Skeletal muscle tissue (tissue), 4 donors: Measurements from ENCODE around the gene RNF112. TPM values are rescaled to one million over a fixed set of nuclear protein-coding genes. Genes with fewer than 3 reads are reported as not detected.

Experiments
- H3K27ac ChIP-seq: one replicate; pipeline ENCODE4 v1.7.0; 2013; ENCODE audit warnings: mild to moderate bottlenecking, low read depth, low read length, inconsistent platforms
- H3K27me3 ChIP-seq, 3 donors: one replicate each; pipeline ENCODE4 v1.7.0; 2013; ENCODE audit warnings: low read length in 3 of 3; ENCODE audit not compliant: control insufficient read depth in 3 of 3, insufficient read depth in 3 of 3
- H3K36me3 ChIP-seq, 3 donors: one replicate each; pipeline ENCODE4 v1.7.0; 2013; ENCODE audit warnings: low read length in 3 of 3; ENCODE audit not compliant: control insufficient read depth in 3 of 3, insufficient read depth in 3 of 3
- H3K4me1 ChIP-seq, 3 donors: one replicate each; pipeline ENCODE4 v1.7.0; 2013; ENCODE audit warnings: low read length in 3 of 3, mild to moderate bottlenecking in 3 of 3; ENCODE audit not compliant: control insufficient read depth in 3 of 3, insufficient read depth in 3 of 3
- H3K4me3 ChIP-seq, 3 donors: one replicate each; pipeline ENCODE4 v1.7.0; 2013; ENCODE audit warnings: low read length in 3 of 3
- H3K9ac ChIP-seq, 3 donors: one replicate each; pipeline ENCODE4 v1.7.0; 2013; ENCODE audit warnings: low read length in 3 of 3, mild to moderate bottlenecking in 3 of 3, moderate library complexity in 2 of 3, low read depth in 1 of 3
- H3K9me3 ChIP-seq, 3 donors: one replicate each; pipeline ENCODE4 v1.7.0; 2013; ENCODE audit warnings: low read length in 3 of 3; ENCODE audit not compliant: control insufficient read depth in 3 of 3
- total RNA-seq: library from RNA; depleted of rRNA; stranded (reverse); fragments of >200 nt; gene quantifications from one replicate; pipeline ENCODE4 v1.2.3, GENCODE V29; 2014
- donor health status: Osteomylitis.

The RNF112 gene
- total RNA-seq, 1 donor from 2014 or later = 2.1 TPM

DNA sequence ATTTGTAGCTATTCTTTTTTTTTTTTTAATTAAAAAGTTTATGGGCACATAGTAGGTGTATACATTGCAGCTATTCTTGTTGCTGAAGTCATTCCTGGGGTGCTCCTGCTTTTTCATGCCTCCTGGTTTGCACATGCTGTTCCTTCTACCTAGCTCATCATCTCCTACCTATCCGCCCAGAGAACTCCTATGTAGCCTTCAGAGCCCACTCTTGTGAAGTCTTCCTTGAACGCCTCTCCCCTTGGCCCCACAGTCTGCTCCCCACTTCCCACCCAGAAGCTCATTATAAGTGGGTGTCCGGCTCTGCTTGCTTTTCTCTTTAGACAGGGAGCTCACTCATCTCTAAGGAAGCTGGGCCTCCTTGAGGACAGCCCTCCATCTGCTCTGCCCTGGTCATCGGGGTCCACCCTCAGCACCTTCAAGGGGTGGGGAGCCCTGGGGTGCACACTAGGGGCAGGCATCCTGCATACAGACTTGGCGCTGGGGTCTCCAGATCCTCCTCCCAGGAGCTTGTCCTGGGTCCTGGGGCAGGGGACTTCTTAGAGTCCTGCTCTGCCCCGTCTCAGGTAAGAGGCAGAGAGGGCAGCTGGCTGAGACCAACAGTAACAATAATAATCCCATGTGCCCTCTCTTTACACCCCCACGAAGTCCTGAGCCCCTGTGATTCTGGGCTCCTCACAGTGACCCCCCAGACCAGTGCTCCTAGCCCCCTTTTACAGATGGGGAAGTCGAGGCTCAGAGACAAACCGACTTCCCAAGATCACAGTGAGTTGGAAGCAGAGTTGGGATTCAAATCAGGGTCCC lies 45.0 kb upstream of the RNF112 start:
- H3K4me3 ChIP-seq = no peak overlapping the region
- H3K27ac ChIP-seq = no peak overlapping the region
- no peaks in the 10 kb centered on the region for H3K9me3 ChIP-seq
- H3K36me3 ChIP-seq = peaks cover 0 to 2% (median 0%) of the 10 kb centered on the region in 3 donors
- H3K4me1 ChIP-seq = peaks cover 22 to 24% (median 23%) of the 10 kb centered on the region in 3 donors
- H3K27me3 ChIP-seq = no peaks in the 10 kb centered on the region
- H3K9ac ChIP-seq = no peak overlapping the region

DNA sequence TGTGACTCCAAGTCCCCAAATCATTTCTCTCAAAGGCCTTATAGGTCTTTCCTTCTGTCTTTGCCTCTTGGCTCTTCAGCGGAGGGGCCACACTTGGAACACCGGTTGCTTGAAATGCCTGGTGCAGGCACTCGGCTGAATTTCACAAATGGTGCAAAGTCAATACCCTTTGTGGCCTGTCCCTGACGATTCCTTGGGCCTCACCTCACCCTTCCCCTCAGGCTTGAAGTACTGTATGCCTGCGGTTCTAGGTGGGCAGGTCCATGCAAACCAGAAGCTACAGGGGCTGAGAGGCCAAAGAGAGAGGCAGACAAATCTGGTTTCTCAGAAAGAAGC lies 44.4 kb upstream of the RNF112 start:
- Histone ChIP-seq H3K27ac (no peak overlapping the region), H3K36me3 (peaks cover 0 to 2% (median 0%) of the 10 kb centered on the region in 3 donors), H3K27me3 (no peaks in the 10 kb centered on the region), H3K4me1 (peaks cover 20 to 24% (median 24%) of the 10 kb centered on the region in 3 donors), H3K9ac (no peak overlapping the region), H3K9me3 (no peaks in the 10 kb centered on the region), H3K4me3 (no peak overlapping the region)

DNA sequence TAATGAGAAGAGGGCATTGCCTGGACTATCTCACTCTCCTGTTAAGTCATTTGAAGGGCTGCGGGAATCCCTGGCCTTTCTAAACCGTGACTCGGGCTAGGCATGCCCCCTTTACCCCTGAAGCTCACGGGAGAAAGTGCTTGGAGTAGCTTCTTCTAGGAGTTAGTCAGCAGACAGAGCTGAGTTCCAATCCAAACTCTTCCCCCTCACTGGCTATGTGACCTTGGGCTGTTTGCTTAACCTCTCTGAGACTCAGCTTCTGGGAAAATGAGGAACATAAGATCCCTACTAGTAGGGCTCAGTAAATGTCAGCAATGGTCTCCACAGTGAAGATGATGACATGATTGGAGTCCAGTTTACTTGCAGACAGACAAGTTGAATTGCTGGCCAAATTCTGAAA lies 42.8 kb upstream of the RNF112 start:
- Histone ChIP-seq H3K36me3 (peaks cover 0 to 2% (median 0%) of the 10 kb centered on the region in 3 donors), H3K4me1 (peaks cover 10 to 15% (median 14%) of the 10 kb centered on the region in 3 donors)

DNA sequence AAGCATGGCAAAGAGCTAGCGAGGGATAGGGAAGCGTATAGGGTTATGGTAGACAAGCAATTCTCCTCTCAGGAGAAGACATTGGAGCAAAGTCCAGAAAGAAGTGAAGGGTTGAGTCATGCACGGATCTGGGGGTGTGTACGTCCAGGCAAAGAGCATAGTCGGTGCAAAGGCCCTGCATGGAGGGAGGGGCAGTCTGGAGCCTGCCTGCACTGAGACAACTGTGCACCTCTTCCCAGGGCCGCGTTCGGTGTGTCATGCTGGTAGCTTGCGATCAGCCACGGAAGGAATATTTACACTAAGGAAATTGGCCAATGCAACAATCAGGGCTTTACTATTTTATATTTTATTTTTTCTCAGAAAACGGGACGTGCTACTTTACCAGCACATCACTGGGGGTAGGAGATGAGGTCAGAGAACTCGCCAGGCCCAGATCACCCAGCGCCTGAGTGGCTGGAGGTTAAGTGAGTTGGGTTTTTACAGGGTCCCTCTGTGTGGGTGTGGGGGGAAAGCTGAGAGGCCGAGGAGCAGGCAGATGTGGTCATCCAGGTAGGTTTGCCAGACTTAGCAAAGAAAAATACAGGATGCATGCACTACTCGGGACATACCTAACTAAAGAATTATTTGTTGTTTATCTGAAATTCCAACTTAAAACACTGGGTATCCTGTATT lies 41.8 kb upstream of the RNF112 start:
- no peaks in the 10 kb centered on the region for H3K9me3 ChIP-seq
- no peak overlapping the region for H3K4me3 ChIP-seq
- no peak overlapping the region for H3K27ac ChIP-seq
- peaks cover 0 to 2% (median 0%) of the 10 kb centered on the region in 3 donors for H3K36me3 ChIP-seq
- no peak overlapping the region for H3K9ac ChIP-seq
- no peaks in the 10 kb centered on the region for H3K27me3 ChIP-seq
- H3K4me1 ChIP-seq = peaks cover 8 to 14% (median 14%) of the 10 kb centered on the region in 3 donors

More for the DNA sequence above, 42.8 kb upstream of the RNF112 start:
- H3K4me3 ChIP-seq = no peak overlapping the region
- no peaks in the 10 kb centered on the region for H3K27me3 ChIP-seq
- H3K9me3 ChIP-seq = no peaks in the 10 kb centered on the region
- no peak overlapping the region for H3K9ac ChIP-seq
- H3K27ac ChIP-seq = no peak overlapping the region

DNA sequence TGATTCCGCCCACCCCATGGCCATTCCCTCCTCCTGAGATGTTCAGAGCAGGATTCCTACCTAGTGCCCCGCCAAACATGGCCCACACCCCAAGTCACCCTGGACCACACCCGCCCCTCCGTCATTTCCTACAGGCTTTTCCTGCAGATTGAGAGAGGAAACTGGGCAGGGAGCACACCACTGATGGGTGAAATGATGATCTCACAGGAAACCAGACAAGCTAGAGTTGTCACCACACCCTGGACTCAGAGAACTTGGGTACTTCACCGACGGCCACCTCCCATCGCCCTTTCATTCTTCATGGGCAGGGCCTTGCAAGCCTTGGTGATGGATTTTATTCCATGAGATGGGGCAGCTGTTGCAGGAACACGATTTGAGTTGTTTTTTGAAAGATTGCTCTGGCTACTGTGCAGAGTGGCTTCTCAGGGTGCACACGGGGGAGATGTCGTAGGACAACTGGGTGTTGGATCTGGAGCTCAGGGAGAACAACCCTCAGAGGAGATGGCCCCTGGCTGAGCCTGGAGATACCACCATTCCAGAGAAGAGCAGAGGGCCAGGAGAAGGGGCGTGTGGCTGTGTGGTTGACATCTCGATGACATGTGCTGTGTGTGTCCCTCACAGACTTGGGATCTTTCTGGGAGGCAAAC lies 41.1 kb upstream of the RNF112 start:
- no peaks in the 10 kb centered on the region for H3K9me3 ChIP-seq
- H3K27me3 ChIP-seq = no peaks in the 10 kb centered on the region
- peaks cover 0 to 2% (median 0%) of the 10 kb centered on the region in 3 donors for H3K36me3 ChIP-seq
- H3K4me1 ChIP-seq = peaks cover 8 to 14% (median 14%) of the 10 kb centered on the region in 3 donors
- peak overlapping the region in 2 of 3 donors; percentile 20 to 45 for H3K9ac ChIP-seq
- H3K4me3 ChIP-seq = no peak overlapping the region
- peak overlapping the region; percentile 29 for H3K27ac ChIP-seq

DNA sequence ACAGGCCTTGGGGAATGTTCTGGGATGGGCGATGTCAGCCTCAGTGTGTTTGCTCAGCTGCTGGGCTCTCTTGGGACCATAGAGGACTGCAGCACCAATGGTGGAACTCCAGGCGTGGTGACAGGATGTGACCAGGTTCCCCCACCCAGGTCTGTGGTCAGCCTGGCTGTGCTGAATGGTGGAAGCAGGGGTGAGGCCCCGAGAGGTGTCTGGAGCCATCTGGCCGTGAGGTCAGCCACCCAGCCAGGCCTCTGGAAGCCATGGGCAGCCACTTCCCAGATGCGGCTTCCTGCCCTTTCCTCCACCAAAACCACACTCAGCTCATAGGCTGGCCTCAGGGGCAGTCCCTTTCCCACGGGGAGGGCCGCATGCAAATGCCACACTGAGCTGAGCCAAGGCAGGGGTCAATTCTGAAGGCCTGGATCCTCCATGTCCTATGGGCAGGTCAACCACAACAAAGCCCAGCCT lies 40.5 kb upstream of the RNF112 start:
- peaks cover 0 to 2% (median 0%) of the 10 kb centered on the region in 3 donors for H3K36me3 ChIP-seq
- H3K9ac ChIP-seq = peak overlapping the region in 1 of 3 donors; percentile 45
- H3K4me1 ChIP-seq = peaks cover 8 to 14% (median 14%) of the 10 kb centered on the region in 3 donors
- H3K27me3 ChIP-seq = no peaks in the 10 kb centered on the region
- no peaks in the 10 kb centered on the region for H3K9me3 ChIP-seq
- no peak overlapping the region for H3K4me3 ChIP-seq
- no peak overlapping the region for H3K27ac ChIP-seq

DNA sequence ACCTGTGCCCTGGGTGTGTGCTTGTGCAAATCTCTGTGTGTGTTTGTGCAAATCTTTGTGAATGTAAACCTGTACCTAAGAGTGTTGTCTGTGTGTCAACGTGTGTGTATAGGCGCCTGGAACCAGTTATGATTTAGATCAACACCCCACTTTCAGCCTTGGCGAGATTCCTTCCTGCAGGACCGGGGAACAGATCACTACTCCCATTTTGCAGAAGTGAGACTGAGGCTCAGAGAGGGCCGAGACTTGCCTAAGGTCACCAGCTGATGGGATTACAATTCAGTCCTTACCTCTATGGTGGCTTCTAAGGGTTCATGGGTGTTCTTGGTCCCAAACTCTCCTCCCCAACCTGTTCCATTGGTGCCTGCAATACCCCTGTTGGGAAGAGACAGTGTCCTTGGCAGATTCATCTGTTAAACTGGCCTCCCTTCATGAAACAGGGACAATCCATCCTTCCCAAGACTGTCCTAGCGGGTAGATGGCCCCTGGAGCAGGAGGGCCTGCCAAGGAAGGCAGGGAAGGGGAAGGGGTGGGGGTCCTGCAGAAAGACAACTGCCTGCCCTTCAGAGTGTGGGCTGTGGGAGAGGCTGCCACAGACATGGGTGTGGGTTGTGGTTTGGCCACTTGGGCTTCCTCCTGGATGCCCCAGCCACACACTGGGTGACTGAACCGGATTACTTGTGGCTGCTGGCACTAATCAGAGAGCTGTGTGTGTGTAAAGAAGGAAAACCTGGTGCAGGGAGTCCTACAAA lies 39.6 kb upstream of the RNF112 start:
- Histone ChIP-seq H3K36me3 (peaks cover 0 to 2% (median 0%) of the 10 kb centered on the region in 3 donors), H3K27ac (no peak overlapping the region), H3K4me3 (no peak overlapping the region), H3K4me1 (peaks cover 8 to 17% (median 14%) of the 10 kb centered on the region in 3 donors), H3K27me3 (no peaks in the 10 kb centered on the region), H3K9ac (no peak overlapping the region), H3K9me3 (no peaks in the 10 kb centered on the region)

DNA sequence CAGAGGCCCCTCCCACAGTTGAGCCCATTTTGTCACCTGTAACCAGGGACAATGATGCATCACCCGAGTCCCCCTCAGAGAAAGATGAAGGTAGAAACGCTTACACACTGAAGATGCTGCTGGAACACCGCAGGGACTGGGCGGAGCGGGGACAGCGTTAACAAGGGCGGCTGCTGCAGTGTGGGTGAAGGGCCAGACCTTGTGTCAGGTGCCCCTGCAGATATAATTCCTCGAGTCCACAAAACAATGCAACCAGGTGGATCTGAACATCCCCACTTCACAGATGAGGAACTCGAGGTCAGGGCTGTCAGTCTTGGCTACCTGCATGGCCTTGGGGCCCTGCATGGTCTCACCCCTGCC lies 39.0 kb upstream of the RNF112 start:
- peaks cover 0 to 2% (median 0%) of the 10 kb centered on the region in 3 donors for H3K36me3 ChIP-seq
- no peaks in the 10 kb centered on the region for H3K27me3 ChIP-seq
- H3K4me1 ChIP-seq = peaks cover 12 to 20% (median 17%) of the 10 kb centered on the region in 3 donors
- H3K9ac ChIP-seq = no peak overlapping the region
- H3K4me3 ChIP-seq = no peak overlapping the region
- no peak overlapping the region for H3K27ac ChIP-seq
- no peaks in the 10 kb centered on the region for H3K9me3 ChIP-seq

DNA sequence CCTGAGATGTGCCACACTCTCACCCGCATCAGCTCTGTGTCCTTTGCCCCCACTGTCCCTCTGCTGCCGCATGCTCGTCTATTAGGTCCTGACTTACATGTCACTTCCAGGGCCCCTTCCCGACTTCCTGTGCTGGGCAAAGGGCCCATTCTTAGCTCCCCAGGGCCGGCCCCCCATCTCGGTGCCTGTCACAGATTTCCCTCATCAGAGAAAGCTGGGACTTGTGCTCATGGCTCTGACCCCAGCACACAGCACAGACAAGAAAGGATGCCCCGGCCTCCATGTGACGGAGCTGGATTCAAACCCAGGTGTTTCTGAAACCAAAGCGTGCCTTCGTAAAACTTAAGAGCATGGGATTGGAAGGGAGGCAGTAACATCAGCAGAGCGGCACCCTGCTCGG lies 38.6 kb upstream of the RNF112 start:
- no peaks in the 10 kb centered on the region for H3K9me3 ChIP-seq
- peaks cover 14 to 23% (median 19%) of the 10 kb centered on the region in 3 donors for H3K4me1 ChIP-seq

More for the DNA sequence above, 38.6 kb upstream of the RNF112 start:
- Histone ChIP-seq H3K9ac (no peak overlapping the region), H3K36me3 (peaks cover 0 to 2% (median 0%) of the 10 kb centered on the region in 3 donors), H3K4me3 (no peak overlapping the region), H3K27me3 (no peaks in the 10 kb centered on the region), H3K27ac (no peak overlapping the region)
